OCI-LY1 (cell line): ENCODE data around the gene POU2F2.

Source experiments
- EZH2 ChIP-seq: fragments of 200-600 bp; sonication (generic), shearing (Covaris generic); IDR thresholded peaks from 2 replicates; pipeline ENCODE4 v1.8.0; 2017; ENCODE audit warnings: borderline replicate concordance, mixed run types, mild to moderate bottlenecking, antibody characterized with exemption, low read length, moderate library complexity, mixed read lengths
- TF ChIP-seq, protein P1 (sequence below): fragments of 200-600 bp; sonication (generic), shearing (Covaris generic); IDR thresholded peaks from 2 replicates; pipeline ENCODE4 v1.5.1; 2017; ENCODE audit warnings: mild to moderate bottlenecking, antibody characterized with exemption, low read length, moderate library complexity, mixed read lengths

DNA sequence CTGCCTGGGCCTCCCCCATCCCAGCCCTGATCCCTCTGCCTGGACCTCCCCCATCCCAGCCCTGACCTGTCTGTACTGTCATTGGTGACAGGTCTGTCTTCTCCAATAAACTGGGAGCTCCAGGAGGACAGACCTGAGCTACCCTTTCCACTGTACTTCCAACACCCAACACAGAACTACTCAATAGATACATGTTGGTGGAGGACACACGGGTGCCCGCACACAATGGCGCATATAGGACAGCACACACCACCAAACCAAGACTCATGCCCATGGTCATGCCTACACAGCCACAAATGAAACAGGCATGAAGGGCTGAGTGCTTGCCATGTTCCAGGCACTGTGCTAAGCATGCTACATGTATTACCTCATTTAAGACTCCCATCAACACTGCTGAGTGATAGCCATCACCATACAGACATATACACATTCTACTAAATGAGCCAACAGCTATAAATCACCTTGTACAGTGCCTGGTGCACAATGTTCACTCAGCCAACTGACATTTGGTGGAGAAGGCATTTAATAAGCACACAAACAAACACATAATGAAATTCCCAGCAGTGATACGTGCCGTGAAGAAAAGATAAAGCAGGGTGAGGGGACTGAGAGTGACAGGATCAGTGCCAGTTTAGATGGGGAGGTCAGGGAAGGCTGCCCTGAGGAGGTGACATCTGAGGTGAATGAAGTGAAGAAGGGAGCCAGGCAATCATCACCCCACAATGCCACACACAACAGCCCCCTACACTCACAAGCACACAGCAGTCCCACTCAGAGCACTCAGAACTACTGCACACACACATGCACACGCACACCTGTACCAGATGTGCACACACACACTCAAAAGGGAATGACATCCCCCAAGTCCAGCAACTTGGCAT is 857 bp downstream of the POU2F2 start:
- TF ChIP-seq, protein P1, sequence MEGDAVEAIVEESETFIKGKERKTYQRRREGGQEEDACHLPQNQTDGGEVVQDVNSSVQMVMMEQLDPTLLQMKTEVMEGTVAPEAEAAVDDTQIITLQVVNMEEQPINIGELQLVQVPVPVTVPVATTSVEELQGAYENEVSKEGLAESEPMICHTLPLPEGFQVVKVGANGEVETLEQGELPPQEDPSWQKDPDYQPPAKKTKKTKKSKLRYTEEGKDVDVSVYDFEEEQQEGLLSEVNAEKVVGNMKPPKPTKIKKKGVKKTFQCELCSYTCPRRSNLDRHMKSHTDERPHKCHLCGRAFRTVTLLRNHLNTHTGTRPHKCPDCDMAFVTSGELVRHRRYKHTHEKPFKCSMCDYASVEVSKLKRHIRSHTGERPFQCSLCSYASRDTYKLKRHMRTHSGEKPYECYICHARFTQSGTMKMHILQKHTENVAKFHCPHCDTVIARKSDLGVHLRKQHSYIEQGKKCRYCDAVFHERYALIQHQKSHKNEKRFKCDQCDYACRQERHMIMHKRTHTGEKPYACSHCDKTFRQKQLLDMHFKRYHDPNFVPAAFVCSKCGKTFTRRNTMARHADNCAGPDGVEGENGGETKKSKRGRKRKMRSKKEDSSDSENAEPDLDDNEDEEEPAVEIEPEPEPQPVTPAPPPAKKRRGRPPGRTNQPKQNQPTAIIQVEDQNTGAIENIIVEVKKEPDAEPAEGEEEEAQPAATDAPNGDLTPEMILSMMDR = no peak
- no peak for TF ChIP-seq EZH2
